ENCODE measurements around the gene ERP27.

The ERP27 gene

DNA sequence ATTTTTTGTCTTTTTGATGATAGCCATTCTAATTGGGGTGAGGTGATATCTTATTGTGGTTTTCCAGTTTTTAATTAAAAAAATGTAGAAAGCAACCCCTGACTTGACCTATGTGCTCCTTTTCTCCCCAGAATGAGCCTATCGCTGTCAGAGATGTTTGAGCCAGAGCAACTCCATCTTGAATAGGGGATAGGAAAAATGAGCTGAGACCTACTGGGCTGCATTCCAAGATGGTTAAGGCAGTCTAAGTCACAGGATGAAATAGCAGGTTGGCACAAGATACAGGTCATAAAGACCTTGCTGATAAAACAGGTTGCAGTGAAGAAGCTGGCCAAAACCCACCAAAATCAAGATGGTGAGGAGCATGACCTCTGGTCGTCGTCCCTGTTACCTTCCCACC, 13.8 kb downstream of the ERP27 start:
- Histone ChIP-seq H3K4me3 (ENCODE audit: insufficient read length, low read depth) (no peak overlapping the region), H3K9me3 (ENCODE audit: insufficient read depth, low read length) (no peaks in the 10 kb centered on the region), H3K4me1 (ENCODE audit: insufficient read depth, insufficient read length) (no peaks in the 10 kb centered on the region), H3K9ac (ENCODE audit: insufficient read length, low read depth) (no peak overlapping the region), H3K27me3 (ENCODE audit: insufficient read depth, insufficient read length) (no peaks in the 10 kb centered on the region), H3K36me3 (ENCODE audit: insufficient read depth, insufficient read length, low read length) (no peaks in the 10 kb centered on the region)
- TF ChIP-seq SUZ12 (IDR thresholded peaks at IDR 0.05; ENCODE audit: extremely low read depth, insufficient read depth, insufficient read length) (no peak), YY1 (IDR thresholded peaks at IDR 0.05; ENCODE audit: insufficient read depth, insufficient read length) (no peak), ZNF274 (IDR thresholded peaks at IDR 0.05; ENCODE audit: low read depth, low read length) (no peak)
- DNase-seq (ENCODE audit: low read depth, low spot score), result no peak

DNA sequence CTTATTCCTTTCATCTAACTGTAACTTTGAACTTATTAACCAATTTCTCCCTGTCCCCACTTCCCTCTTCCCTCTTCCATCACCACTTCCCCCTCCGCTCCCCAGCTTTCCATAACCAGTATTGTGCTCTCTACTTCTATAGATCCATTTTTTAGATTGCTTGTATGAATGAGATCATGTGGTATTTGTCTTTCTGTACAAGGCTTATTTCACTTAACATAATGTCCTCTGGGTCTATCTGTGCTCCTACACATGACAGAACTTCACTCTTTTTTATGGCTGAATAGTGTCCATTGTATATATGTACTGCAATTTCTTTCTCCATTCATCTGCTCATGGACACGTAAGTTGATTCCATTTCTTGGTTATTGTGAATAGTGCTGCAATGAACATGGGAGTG, 14.4 kb downstream of the ERP27 start:
- Histone ChIP-seq H3K9ac (ENCODE audit: insufficient read length, low read depth) (no peak overlapping the region), H3K4me3 (ENCODE audit: insufficient read length, low read depth) (no peak overlapping the region), H3K27me3 (ENCODE audit: insufficient read depth, insufficient read length) (no peaks in the 10 kb centered on the region), H3K36me3 (ENCODE audit: insufficient read depth, insufficient read length, low read length) (no peaks in the 10 kb centered on the region), H3K4me1 (ENCODE audit: insufficient read depth, insufficient read length) (no peaks in the 10 kb centered on the region), H3K9me3 (ENCODE audit: insufficient read depth, low read length) (no peaks in the 10 kb centered on the region)
- DNase-seq (ENCODE audit: low read depth, low spot score), result no peak
- TF ChIP-seq ZNF274 (IDR thresholded peaks at IDR 0.05; ENCODE audit: low read depth, low read length), result no peak
- no peak for TF ChIP-seq YY1 (IDR thresholded peaks at IDR 0.05; ENCODE audit: insufficient read depth, insufficient read length)
- TF ChIP-seq SUZ12 (IDR thresholded peaks at IDR 0.05; ENCODE audit: extremely low read depth, insufficient read depth, insufficient read length), result no peak

DNA sequence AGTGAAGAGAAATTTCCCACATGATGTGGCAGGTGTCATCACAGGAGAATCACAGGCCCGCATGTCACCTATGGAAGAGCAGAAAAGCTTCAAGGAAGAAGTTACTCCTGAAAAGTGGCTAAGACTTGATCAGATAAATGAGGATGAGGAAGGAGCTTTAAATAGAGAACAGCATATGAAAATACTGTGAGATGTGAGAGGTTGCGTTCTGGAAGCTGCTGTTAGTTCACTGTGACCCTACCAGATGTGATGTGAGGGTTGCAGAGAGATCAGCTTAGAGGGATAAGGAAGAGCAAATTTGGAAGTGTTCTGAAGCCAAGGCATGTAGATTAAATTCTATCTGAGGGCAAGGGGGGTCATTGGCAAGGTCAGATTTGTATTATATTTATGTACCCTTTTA, 17.1 kb downstream of the ERP27 start:
- no peak overlapping the region for H3K4me3 ChIP-seq (ENCODE audit: insufficient read length, low read depth)
- H3K27me3 ChIP-seq (ENCODE audit: insufficient read depth, insufficient read length), result no peaks in the 10 kb centered on the region
- no peaks in the 10 kb centered on the region for H3K36me3 ChIP-seq (ENCODE audit: insufficient read depth, insufficient read length, low read length)
- DNase-seq (ENCODE audit: low read depth, low spot score), result no peak
- no peaks in the 10 kb centered on the region for H3K9me3 ChIP-seq (ENCODE audit: insufficient read depth, low read length)
- H3K9ac ChIP-seq (ENCODE audit: insufficient read length, low read depth), result no peak overlapping the region
- H3K4me1 ChIP-seq (ENCODE audit: insufficient read depth, insufficient read length), result no peaks in the 10 kb centered on the region
- TF ChIP-seq SUZ12 (IDR thresholded peaks at IDR 0.05; ENCODE audit: extremely low read depth, insufficient read depth, insufficient read length), result no peak
- no peak for TF ChIP-seq YY1 (IDR thresholded peaks at IDR 0.05; ENCODE audit: insufficient read depth, insufficient read length)
- TF ChIP-seq ZNF274 (IDR thresholded peaks at IDR 0.05; ENCODE audit: low read depth, low read length), result no peak

DNA sequence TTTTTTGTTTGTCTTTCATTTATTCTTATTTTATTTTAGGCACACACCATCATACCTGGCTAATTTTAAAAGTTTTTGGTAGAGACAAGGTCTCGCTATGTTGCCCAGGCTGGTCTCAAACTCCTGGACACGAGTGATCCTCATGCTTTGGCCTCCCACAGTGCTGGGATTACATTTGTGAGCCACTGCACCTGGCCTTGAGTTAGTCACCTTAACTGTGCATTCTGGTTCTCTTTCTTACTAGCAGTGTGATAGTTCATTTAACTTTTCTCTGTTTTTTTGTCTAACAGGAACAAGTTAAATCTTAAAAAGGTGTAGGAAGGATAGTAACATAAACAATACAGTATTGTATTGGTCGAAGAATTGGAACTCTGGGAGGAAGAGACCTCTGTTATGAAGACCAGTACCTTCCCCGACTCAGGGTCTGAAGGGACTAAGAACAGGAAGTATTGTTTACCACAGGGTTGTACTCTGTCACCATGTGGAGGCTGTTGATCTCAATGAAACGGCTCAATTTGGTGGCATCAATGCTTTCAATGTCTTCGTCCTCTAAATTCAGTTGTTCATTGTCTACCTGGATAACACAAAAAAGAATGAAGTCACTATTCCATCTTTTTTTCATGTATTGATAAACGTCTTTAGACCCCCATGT, 17.7 kb downstream of the ERP27 start:
- H3K9me3 ChIP-seq (ENCODE audit: insufficient read depth, low read length), result no peaks in the 10 kb centered on the region
- H3K9ac ChIP-seq (ENCODE audit: insufficient read length, low read depth), result no peak overlapping the region
- H3K4me1 ChIP-seq (ENCODE audit: insufficient read depth, insufficient read length), result no peaks in the 10 kb centered on the region
- no peak for DNase-seq (ENCODE audit: low read depth, low spot score)
- H3K4me3 ChIP-seq (ENCODE audit: insufficient read length, low read depth), result no peak overlapping the region
- no peaks in the 10 kb centered on the region for H3K27me3 ChIP-seq (ENCODE audit: insufficient read depth, insufficient read length)
- H3K36me3 ChIP-seq (ENCODE audit: insufficient read depth, insufficient read length, low read length), result no peaks in the 10 kb centered on the region
- TF ChIP-seq SUZ12 (IDR thresholded peaks at IDR 0.05; ENCODE audit: extremely low read depth, insufficient read depth, insufficient read length) (no peak), YY1 (IDR thresholded peaks at IDR 0.05; ENCODE audit: insufficient read depth, insufficient read length) (no peak), ZNF274 (IDR thresholded peaks at IDR 0.05; ENCODE audit: low read depth, low read length) (no peak)

DNA sequence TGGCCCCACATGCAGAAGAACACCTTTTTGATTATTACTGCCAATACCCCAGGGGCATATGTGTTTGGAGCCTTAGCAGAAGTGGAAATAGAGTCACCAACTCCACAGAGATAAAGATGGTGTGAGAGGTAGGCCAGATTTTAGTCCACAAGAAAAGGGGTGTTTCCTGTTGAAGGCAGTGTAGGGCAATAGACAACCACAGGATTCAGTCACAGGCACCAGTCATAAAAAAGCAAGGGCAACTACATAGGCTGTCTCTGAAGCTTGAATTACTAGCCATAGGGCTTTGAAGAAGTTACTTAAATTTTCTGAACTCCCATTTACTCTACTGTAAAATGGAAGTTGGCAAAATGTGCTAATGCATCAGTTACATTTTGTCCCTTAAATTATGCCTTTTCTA, 18.9 kb downstream of the ERP27 start:
- no peaks in the 10 kb centered on the region for H3K4me1 ChIP-seq (ENCODE audit: insufficient read depth, insufficient read length)
- no peak overlapping the region for H3K4me3 ChIP-seq (ENCODE audit: insufficient read length, low read depth)
- no peaks in the 10 kb centered on the region for H3K9me3 ChIP-seq (ENCODE audit: insufficient read depth, low read length)
- no peaks in the 10 kb centered on the region for H3K27me3 ChIP-seq (ENCODE audit: insufficient read depth, insufficient read length)
- DNase-seq (ENCODE audit: low read depth, low spot score), result no peak
- TF ChIP-seq YY1 (IDR thresholded peaks at IDR 0.05; ENCODE audit: insufficient read depth, insufficient read length) (no peak), SUZ12 (IDR thresholded peaks at IDR 0.05; ENCODE audit: extremely low read depth, insufficient read depth, insufficient read length) (no peak), ZNF274 (IDR thresholded peaks at IDR 0.05; ENCODE audit: low read depth, low read length) (no peak)
- H3K9ac ChIP-seq (ENCODE audit: insufficient read length, low read depth), result no peak overlapping the region
- H3K36me3 ChIP-seq (ENCODE audit: insufficient read depth, insufficient read length, low read length), result no peaks in the 10 kb centered on the region

DNA sequence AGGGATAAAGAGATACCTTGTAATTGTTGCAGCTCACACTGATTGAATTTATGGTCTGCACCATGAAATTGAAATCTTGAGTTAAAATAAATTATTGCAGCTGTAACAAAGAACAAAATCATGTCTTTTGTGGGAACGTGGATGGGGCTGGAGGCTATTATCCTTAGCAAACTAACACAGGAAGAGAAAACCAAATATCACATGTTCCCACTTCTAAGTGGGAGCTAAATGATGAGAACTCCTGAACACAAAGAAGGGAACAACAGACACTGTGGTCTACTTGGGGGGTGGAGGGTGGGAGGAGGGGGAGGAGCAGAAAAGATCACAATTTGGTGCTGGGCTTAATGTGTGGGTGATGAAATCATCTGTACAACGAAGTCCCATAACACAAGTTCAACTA, 22.6 kb downstream of the ERP27 start:
- H3K9ac ChIP-seq (ENCODE audit: insufficient read length, low read depth), result no peak overlapping the region
- H3K9me3 ChIP-seq (ENCODE audit: insufficient read depth, low read length), result no peaks in the 10 kb centered on the region
- H3K36me3 ChIP-seq (ENCODE audit: insufficient read depth, insufficient read length, low read length), result no peaks in the 10 kb centered on the region
- H3K27me3 ChIP-seq (ENCODE audit: insufficient read depth, insufficient read length), result no peaks in the 10 kb centered on the region
- no peak for DNase-seq (ENCODE audit: low read depth, low spot score)
- TF ChIP-seq SUZ12 (IDR thresholded peaks at IDR 0.05; ENCODE audit: extremely low read depth, insufficient read depth, insufficient read length) (no peak), YY1 (IDR thresholded peaks at IDR 0.05; ENCODE audit: insufficient read depth, insufficient read length) (no peak), ZNF274 (IDR thresholded peaks at IDR 0.05; ENCODE audit: low read depth, low read length) (no peak)
- H3K4me1 ChIP-seq (ENCODE audit: insufficient read depth, insufficient read length), result no peaks in the 10 kb centered on the region
- no peak overlapping the region for H3K4me3 ChIP-seq (ENCODE audit: insufficient read length, low read depth)

DNA sequence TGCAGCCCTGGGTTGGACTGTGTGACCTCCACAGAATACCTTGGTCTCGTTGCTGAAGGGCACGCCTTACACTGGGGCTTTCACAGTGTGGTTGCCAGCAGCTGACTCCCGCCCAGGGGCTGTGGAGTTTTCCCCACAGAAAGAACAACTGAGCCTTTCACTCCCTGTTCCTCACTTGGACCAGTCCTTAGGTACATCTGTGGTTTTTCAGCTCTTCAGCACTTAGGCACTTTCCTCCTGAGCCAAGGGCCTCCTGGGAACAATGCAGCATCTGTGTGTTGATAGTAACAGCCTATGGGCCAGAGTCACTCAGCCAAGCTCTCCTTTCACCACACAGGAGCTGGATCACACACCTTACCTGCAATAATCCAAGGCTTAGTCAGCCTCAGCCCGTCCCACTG, 25.0 kb downstream of the ERP27 start:
- H3K9me3 ChIP-seq (ENCODE audit: insufficient read depth, low read length), result no peaks in the 10 kb centered on the region
- DNase-seq (ENCODE audit: low read depth, low spot score), result no peak
- TF ChIP-seq ZNF274 (IDR thresholded peaks at IDR 0.05; ENCODE audit: low read depth, low read length), result no peak
- no peak for TF ChIP-seq SUZ12 (IDR thresholded peaks at IDR 0.05; ENCODE audit: extremely low read depth, insufficient read depth, insufficient read length)
- TF ChIP-seq YY1 (IDR thresholded peaks at IDR 0.05; ENCODE audit: insufficient read depth, insufficient read length), result no peak
- no peaks in the 10 kb centered on the region for H3K36me3 ChIP-seq (ENCODE audit: insufficient read depth, insufficient read length, low read length)
- H3K9ac ChIP-seq (ENCODE audit: insufficient read length, low read depth), result no peak overlapping the region
- H3K27me3 ChIP-seq (ENCODE audit: insufficient read depth, insufficient read length), result no peaks in the 10 kb centered on the region
- no peaks in the 10 kb centered on the region for H3K4me1 ChIP-seq (ENCODE audit: insufficient read depth, insufficient read length)
- H3K4me3 ChIP-seq (ENCODE audit: insufficient read length, low read depth), result no peak overlapping the region

Data from NT2/D1 (cell line).